SIG-M5 treated with dmso at 0.1 percent for 504 hours (cell line): ENCODE data around the gene SERTM2.
"Not testable (repeated sequence)": the region's sequence is repeated elsewhere in the genome, so short reads cannot be mapped to it uniquely, and the experiment has no call there.

Experiments used
- DNase-seq: peaks from one replicate; lab custom pipeline; 2025; ENCODE audit not compliant: unreplicated experiment; lab: John Stamatoyannopoulos, UW

Gene SERTM2

DNA sequence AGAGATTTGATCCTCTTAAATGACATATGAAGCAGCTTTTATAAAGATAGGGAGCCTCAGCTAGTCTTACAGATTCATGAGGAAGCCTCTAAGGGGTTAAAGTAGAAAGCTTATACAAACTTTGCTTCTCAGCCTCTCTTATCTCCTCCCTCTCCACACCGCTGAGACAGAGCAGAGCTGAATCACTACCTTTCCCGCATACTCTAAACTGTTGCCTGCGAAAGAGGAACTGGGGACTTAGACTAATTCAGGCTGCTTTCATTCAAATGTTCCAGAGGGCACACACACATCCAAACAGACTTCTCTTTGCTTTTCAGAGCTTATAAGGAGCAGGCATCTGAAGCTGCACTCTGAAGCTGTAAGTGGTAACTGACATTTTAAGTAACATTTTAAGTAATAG is at the start of gene SERTM2:
TSS of gene SERTM2 (plus strand) at position 169 of the 400 bp plus-strand sequence. CDS start 7,213 bp downstream, outside the sequence.
- peak; percentile 7 for DNase-seq

DNA sequence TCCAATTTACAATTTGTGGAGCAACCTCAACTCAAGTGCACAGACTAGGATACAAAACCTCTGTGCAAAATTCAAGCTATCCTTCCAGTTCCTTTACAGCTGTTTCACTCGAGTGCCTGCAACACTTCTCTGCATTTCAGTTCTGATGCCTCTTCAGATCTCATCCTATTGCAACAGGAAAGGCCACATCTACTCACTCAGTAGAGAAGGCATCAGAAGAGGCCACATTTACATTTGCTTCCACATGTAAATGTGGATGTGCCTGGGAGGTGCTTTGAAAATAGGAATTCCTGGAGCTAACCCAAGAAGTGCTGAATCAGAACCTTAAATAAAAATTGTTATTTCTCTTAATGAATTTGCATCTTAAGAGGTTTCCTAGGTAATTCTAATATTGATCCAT is 45.8 kb upstream of the SERTM2 start:
- DNase-seq, result no peak

DNA sequence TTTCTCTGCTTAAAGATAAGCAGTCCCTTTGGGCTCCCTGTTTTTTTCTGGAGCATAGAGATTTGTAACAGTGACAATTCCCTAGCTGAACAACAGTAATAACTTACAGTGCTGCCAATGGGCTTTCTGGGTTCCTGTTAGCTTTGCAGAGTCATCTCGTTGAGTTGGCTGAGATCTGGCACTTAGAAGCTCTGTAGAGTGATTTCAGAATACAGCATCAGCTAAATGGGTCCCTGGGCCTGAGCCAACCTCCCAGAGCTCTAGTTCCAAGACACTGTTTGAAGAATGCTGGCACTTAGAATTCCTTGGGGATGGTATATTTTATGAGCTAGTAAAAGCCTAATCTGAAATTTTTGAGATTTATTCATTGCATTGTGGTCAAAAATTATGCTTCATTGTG is 43.5 kb upstream of the SERTM2 start:
- no peak for DNase-seq

DNA sequence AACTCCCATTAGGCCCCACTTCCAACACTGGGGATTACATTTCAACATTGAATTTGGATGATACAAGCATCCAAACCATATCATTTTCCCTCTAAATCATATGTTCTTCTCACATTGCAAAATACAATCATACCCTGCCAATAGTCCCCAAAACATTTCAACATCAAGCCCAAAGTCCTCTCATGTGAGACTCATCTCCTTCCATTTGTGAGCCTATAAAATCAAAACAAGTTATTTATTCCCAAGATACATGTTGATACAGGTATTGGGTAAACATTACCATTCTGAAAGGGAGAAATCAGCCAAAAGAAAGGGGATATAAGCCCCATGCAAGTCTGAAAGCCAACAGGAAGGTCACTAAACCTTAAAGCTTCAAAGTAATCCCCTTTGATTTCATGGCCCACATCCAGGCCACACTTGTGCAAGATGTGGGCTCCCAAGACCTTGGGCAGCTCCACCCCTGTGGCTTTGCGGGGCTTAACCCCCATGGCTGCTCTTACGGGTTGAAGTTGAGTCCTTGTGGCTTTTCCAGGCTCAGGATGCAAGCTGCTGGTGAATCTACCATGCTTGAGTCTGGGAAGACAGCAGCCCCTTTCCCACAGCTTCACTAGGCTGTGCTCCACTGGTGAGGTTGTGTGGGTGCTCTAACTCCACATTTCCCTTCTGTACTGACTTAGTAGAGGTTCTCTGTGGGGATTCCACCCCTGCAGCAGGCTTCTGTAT is 40.6 kb upstream of the SERTM2 start:
- DNase-seq, result no peak

DNA sequence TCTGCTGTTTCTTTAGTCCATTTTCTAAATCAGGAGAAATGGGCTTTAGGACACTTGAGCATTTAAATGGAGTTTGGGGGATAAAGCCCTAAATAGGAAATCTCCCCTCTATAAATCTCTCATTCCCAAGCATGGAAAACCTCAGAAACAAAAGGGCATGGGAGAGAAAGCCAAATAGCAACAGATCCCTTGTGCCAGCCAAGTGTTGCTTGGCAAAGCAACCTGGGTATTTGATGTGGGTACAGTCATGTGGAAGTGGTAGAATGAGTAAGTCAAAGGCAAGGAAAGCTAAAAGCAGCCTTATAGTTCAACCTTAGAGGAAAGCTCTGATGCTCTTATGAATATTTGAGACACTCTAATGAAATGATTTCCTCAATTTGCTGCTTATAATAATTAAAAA is 29.5 kb upstream of the SERTM2 start:
- no peak for DNase-seq

DNA sequence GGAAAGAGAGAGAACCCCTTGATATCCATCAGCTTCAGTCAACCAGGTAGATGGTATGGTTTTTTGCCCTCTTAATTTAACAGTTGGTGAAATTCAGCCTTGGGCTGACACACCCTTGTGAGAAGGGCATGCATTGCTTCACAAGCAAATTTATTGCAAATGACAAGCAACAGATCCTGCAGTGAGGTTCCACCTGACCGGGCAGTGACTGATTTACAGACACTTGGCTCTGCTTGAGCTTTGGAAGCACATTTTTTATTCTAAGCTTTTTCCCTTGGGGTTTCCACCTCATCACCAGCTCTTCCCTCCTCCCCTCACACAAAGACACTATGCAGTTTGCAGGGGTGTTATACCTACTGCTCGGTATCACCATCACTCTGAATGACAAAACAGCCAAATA is 28.3 kb upstream of the SERTM2 start:
- DNase-seq, result no peak

DNA sequence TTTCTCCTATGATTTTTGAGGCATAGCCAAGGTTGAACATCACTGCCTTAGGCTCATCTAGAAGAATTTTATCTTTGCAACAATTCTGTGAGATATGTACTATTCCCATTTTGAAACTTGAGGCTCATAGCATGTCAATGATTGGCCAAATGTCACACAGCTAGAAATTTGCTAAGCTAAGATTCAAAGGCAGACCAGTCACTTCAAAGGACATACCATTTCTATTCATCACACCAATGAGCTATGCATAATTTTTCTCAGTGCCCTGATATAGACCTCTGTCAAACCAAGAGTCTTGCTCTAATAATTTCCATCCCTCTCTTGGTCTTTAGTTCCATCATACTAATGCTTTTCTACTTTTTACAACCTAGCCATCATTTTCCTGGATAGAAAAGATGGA is 27.6 kb upstream of the SERTM2 start:
- DNase-seq, result no peak

DNA sequence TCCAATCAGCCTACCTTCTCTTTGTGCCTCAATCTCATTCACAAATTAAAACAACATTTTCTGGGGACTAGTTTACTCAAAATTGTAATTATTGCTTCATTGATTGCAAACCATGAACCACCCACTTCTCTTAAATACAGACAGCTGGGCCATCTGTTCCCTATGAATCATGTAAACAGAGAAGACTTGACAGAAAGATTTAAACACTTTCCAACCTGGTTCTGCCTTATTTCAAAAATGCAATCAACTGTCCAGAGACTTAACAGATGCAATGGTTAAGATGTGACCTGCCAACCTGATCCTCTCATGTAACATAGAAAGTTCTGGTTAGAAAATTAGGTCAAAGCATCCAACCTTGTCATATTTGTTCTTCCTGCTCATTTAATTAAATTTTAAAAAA is 20.8 kb upstream of the SERTM2 start:
- DNase-seq, result no peak

DNA sequence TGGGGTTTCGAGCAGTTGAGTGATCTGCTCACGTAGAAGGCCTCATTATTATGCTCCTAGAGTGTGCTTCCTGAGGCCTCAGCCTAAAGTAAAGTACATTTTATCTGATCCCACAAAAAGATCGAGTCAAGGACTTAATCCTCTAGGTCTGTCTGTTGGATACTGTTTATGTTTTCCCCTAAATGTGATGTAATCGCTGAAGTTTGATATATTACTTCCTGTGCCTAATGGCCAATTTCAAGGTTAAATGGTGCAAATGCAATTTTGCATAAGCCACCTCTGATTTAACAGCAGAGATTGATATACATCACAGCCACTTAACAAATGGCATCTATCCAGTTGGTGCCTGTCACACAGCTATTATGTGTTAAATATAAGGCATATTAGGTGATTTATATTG is 19.4 kb upstream of the SERTM2 start:
- no peak for DNase-seq

DNA sequence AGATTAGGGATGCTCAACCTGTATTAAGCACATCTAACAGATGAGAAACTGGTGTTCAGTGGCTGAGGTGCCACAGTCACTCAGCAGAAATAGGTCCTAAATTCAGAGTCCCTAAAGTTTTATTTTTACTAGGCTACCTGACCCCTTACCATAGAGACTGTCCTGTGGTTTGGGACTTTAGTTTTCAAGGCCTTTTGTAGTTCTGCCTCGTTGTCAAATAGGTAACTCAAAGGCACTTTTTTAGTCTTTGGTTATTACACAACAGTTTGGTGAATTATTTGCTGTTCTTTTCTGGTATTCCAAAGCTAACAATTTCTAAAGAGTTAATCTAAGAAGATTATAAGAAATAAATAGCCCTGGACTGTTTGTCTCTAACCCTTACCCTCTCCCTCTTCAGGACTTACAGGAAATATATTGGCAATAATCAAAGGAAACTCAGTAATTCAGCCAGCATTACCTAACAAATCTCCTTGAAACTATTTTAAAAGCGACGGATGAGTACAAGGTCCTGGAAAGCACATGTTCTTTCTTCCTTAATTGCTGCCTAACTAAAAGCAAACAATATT is 12.8 kb upstream of the SERTM2 start:
- no peak for DNase-seq

DNA sequence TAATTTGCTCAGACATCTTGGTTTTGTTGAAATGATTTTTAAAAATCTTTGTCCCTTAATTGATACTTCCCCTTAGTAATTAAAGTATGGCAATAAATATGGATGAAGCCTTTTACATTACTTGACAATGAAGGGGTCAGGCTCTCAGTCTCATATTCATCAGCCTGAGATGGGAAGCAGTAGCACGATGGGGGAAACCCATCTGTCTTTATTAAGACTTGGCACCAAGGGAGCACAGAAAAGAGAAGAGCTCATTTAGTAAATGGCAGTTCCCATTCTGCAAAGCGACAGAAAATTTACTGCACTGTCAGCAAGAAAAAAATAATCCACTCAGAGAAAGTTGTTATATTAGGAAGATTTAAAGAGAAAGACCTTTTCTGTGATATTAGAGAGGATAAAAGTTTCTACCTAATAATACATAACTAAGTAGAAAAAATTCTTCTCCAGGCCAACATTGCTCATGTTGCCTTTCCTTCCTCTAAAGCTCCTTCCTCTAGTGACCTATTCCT is 7.9 kb upstream of the SERTM2 start:
- DNase-seq, result no peak

DNA sequence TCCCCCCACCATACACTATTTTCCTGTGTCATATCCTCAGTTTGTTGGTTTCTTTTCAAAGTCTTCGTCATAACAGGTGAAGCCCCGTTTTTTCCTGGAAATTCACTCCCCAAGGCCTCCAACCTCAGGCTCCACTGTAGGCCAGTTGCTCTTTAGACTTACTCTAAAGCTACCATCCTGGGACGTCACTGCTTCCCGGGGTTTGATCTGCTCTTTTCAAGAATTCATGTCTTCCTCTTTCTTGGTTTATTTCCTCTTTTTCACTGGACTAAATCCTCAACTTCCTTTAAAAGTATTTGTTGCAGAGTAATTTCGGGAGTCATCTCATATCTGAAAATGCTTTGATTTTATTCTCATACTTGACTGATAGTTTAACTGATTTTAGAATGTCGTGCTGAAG is 6.5 kb upstream of the SERTM2 start:
- no peak for DNase-seq

DNA sequence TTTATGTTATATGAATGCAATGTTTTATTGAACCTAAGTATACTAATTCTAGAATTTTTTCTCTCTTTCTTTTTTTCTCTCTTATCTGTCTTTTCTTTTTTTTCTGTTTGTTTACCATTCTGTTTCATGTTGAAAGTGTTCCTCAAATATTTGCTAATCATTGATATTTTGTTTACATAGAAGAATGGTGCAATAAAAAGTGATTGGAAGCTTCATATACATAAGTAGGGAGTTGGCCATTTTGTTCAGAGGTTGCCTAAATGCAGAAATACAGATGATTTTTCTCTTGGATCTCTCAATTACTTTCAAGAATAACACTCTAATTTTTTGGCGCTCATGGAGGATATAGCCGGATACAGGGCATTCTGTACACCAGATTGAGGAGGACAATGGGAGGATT is 5.7 kb upstream of the SERTM2 start:
- DNase-seq, result no peak

DNA sequence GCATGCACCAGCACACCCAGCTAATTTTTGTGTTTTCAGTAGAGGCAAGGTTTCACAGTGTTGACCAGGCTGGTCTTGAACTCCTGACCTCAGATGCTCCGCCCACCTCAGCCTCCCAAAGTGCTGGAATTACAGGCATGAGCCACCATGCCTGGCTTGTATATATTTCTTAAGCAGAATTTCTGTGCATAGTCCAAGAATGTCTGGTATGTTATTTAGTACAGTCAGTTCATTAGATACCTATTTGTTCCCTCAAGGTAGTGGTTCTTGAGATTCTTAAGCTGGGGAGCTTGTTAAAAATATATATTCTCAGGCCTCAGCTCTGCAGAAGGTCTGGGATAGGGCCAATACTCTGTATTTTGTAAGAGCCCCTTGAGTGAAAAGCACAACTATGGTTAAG is 4.6 kb upstream of the SERTM2 start:
- DNase-seq, result no peak

DNA sequence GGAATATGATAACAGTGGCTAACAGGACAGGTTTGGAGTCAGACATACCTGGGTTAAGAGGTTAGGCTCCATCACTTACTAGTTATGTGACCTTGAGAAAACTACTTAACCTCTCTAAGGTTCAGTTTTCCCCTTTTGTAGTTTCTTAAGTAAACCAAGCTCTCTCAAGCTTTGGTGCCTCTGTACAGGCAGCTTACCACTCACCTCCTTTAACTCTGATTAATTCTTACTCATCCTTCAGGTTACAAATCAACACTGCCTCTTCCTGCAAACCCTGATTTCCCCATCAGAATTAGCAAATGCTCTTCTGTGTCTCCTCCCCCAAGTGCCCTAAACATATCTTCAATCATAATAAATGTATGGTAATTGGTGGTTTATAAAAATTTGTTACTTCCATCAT is 3.5 kb upstream of the SERTM2 start:
- DNase-seq, result no peak

DNA sequence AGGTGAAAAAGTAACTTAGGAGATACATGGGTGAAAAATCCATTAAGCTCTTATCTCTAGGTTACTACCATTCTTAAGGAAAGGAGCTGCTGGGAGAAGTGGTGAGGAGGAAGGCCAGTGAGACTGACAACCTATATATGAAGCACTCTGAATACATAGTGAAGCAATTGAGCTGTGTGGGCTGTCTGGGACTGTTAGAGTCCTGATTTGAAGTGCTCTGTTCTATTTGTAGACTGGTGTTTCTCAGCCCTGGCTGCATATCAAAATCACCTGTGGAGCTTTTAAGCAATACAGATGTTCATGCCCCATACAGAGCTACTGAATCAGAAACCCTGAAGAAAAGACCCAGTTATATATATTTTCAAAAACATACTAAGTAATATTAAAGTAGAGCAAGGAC is 3.9 kb downstream of the SERTM2 start:
- DNase-seq, result no peak

DNA sequence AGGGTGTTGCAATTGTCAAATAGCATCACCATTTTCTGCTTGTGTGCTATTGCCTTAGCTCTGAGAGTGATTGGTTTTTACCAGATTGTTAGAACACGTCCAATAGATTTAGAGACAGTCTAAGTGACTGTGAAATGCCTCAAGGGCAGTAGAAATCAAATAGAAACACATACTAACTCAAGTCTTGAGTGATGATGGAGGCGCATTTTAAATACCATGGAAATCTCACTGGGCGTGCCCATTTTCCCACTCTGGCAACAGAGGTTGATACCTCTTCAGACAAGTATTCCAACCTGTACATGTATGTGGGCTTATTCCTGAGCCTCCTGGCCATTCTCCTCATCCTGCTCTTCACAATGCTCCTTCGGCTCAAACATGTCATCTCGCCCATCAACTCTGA is 7.2 kb downstream of the SERTM2 start:
- DNase-seq, result no peak

DNA sequence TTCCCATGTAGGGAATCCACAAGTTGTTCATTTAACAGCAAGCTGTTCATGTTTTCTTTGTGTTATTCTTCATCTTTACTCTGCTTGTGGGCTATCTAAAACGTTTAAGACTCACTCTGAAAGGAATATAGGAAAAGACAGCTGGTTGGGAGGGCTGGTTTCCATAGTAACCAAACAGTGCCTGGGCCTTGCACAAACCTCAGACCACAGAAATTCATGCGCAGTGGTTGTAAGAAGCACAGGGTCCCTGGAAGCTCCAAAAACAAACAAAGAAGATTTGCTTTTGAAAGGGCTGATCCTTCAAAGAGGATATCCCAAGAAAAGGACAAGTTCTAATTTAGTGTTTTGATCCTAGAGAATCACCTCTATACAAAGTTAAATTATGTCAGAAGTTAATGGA is 7.8 kb downstream of the SERTM2 start:
- DNase-seq, result no peak

DNA sequence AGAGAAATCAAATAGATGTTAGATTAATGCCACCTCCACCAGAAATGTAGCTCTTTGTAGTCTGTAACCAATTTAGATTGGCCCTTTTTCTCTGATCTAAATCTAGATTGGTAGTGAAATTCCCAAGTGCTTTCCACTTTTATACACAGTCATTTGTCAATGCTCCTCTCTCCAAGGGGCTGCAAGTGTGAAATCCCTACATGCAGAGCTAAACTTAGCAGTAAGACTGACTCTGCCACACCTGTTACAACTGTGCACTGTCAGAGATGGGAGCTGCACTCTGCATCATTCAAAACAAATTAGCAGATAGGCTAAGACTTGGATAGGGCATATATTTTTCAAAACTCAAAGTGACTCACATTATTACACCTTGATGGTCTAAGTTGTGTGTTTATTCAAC is 9.1 kb downstream of the SERTM2 start:
- DNase-seq, result no peak

DNA sequence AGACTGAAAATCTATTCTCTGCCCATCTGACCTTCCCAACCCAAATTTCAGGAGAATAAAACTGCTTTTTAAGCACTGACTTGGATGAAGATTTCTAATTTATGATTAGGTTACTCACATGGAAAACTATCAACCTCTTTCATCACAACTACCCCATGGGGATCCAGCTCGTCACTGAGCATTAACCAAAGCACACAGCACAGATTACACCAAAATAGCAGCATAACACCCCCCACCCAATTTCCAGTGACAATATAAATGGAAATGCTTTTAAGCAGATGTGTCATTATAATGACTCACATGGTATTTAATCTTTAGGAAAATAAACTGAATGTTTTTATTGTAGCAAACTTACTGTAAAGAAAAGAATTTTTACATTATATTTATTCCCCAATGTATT is 9.7 kb downstream of the SERTM2 start:
- no peak for DNase-seq

DNA sequence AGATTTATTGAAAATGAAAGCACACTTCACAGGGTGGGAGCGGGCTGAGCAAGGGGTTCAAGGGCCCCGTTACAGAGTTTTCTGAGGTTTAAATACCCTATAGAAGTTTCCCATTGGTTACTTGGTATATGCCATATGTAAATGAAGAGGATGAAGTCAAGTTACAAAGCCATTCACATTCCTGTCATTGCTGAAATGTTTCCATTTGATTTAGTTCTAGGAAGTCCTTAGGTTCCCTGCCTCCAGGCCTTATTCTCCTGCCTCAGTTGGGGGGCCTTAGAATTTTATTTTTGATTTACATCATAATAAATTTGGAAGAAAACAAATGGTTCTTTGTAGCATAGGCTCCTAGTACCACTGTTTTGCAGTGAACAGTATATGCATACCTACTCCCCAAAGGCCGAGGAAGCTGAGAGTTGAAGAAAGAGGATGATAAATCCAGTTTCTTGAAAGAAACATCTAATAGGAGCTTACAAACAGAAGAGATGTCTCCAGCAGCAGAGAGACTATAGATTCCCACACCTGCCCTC is 31.8 kb downstream of the SERTM2 start:
- DNase-seq, result no peak

DNA sequence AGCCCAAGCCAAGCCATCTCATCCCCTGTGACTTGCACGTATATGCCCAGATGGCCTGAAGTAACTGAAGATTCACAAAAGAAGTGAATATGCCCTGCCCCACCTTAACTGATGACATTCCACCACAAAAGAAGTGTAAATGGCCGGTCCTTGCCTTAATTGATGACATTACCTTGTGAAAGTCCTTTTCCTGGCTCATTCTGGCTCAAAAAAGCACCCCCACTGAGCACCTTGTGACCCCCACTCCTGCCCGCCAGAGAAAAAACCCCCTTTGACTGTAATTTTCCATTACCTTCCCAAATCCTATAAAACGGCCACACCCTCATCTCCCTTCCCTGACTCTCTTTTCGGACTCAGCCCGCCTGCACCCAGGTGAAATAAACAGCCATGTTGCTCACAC is 37.8 kb downstream of the SERTM2 start:
- DNase-seq, result not testable (repeated sequence)
